ENCODE results near the gene LIN7B.

DNA sequence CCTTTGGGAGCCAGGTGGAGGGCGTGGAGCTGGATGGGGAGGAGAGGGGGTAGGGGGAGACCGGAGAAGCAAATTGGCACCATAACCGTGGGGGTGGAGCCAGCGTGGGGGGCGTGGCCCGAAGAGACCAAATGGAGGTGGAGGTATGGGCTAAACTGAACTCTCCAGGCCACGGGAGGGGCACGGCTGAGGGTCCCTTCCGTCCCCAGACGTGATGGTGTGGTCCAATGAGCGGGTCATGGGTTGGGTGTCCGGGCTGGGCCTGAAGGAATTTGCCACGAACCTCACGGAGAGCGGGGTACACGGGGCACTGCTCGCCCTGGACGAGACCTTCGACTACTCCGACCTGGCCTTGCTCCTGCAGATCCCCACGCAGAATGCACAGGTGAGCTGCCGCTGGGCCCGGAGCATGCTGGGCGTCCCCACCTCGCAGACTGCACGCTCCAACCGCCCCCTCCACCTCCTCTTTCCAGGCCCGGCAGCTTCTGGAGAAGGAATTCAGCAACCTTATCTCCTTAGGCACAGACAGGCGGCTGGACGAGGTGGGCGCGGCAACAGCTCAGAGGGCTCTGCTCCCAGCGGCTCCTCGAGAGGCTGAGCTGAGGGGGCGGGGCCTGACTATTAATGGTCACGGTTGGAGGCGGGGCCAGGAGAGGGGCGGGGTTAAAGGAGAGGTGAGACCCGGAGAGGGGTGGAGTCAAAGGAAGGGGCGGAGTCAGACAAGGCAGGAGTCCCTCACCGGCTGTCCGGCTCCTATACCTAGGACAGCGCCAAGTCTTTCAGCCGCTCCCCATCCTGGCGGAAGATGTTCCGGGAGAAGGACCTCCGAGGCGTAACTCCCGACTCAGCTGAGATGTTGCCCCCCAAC is 34.8 kb downstream of the LIN7B start:
- TF ChIP-seq, protein P1, sequence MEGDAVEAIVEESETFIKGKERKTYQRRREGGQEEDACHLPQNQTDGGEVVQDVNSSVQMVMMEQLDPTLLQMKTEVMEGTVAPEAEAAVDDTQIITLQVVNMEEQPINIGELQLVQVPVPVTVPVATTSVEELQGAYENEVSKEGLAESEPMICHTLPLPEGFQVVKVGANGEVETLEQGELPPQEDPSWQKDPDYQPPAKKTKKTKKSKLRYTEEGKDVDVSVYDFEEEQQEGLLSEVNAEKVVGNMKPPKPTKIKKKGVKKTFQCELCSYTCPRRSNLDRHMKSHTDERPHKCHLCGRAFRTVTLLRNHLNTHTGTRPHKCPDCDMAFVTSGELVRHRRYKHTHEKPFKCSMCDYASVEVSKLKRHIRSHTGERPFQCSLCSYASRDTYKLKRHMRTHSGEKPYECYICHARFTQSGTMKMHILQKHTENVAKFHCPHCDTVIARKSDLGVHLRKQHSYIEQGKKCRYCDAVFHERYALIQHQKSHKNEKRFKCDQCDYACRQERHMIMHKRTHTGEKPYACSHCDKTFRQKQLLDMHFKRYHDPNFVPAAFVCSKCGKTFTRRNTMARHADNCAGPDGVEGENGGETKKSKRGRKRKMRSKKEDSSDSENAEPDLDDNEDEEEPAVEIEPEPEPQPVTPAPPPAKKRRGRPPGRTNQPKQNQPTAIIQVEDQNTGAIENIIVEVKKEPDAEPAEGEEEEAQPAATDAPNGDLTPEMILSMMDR (IDR thresholded peaks at IDR 0.05; ENCODE audit: control extremely low read depth in 1 of 3, insufficient read depth in 1 of 3, low read depth in 1 of 3, low read length in 3 of 3) = no peak
- TF ChIP-seq RFX5 (IDR thresholded peaks at IDR 0.05; ENCODE audit: borderline replicate concordance, low read depth, low read length) (no peak), MAFK (IDR thresholded peaks at IDR 0.05; ENCODE audit: low read depth, low read length) (no peak)
